Osteocyte (in vitro differentiated cells): ENCODE measurements around the gene SHC2. TPM values are rescaled to one million over a fixed set of nuclear protein-coding genes. Genes with fewer than 3 reads are reported as not detected.

Source experiments
- DNase-seq: peaks from one replicate; pipeline ENCODE4 v3.0.0; 2021; ENCODE audit warnings: mixed read lengths; ENCODE audit not compliant: unreplicated experiment; ENCODE audit errors: extremely low spot score
- H3K27ac Mint-ChIP-seq: one replicate; pipeline ENCODE4 v1.8.0; 2021; ENCODE audit warnings: mild to moderate bottlenecking, mixed read lengths; ENCODE audit not compliant: unreplicated experiment
- H3K27me3 Mint-ChIP-seq: one replicate; pipeline ENCODE4 v1.8.0; 2021; ENCODE audit warnings: mixed read lengths; ENCODE audit not compliant: unreplicated experiment
- H3K36me3 Mint-ChIP-seq: one replicate; pipeline ENCODE4 v1.8.0; 2021; ENCODE audit warnings: mixed read lengths; ENCODE audit not compliant: unreplicated experiment
- H3K4me1 Mint-ChIP-seq: one replicate; pipeline ENCODE4 v1.8.0; 2021; ENCODE audit warnings: mixed read lengths; ENCODE audit not compliant: unreplicated experiment
- H3K4me3 Mint-ChIP-seq: one replicate; pipeline ENCODE4 v1.8.0; 2021; ENCODE audit warnings: mild to moderate bottlenecking, moderate library complexity, mixed read lengths; ENCODE audit not compliant: unreplicated experiment
- H3K9me3 Mint-ChIP-seq: one replicate; pipeline ENCODE4 v1.8.0; 2021; ENCODE audit warnings: mixed read lengths; ENCODE audit not compliant: unreplicated experiment
- CTCF ChIP-seq: fragments of 200-600 bp; sonication (generic); IDR thresholded peaks from 2 replicates; pipeline ENCODE4 v1.5.0; 2021; ENCODE audit warnings: antibody characterized with exemption, mild to moderate bottlenecking, moderate library complexity
- total RNA-seq: library from RNA; stranded (reverse); gene quantifications from 2 replicates; pipeline ENCODE4 v1.2.1, GENCODE V29; 2021

The SHC2 gene
- total RNA-seq, 1 donor from 2014 or later: 61.7 TPM

GRCh38 chr19:489418-490196 lies 28.8 kb upstream of the SHC2 start:
- Mint-ChIP-seq H3K9me3 (no peaks in the 10 kb centered on the region), H3K27me3 (peaks cover 9% of the 10 kb centered on the region), H3K36me3 (no peaks in the 10 kb centered on the region), H3K4me1 (peaks cover 26% of the 10 kb centered on the region), H3K27ac (peak overlapping the region; percentile 69), H3K4me3 (peak overlapping the region; percentile 80)
- no peak for TF ChIP-seq CTCF
- no peak for DNase-seq

- TF ChIP-seq CTCF: no peak
- H3K27ac Mint-ChIP-seq: peak overlapping the region; percentile 74
- no peaks in the 10 kb centered on the region for H3K36me3 Mint-ChIP-seq
- peak overlapping the region; percentile 80 for H3K4me3 Mint-ChIP-seq
- peaks cover 12% of the 10 kb centered on the region for H3K27me3 Mint-ChIP-seq
- no peaks in the 10 kb centered on the region for H3K9me3 Mint-ChIP-seq
- DNase-seq: peak; percentile 98
- H3K4me1 Mint-ChIP-seq: peaks cover 26% of the 10 kb centered on the region
These were observed 27.9 kb upstream of the SHC2 start for GRCh38 chr19:488505-489417.

- H3K36me3 Mint-ChIP-seq: no peaks in the 10 kb centered on the region
- no peaks in the 10 kb centered on the region for H3K9me3 Mint-ChIP-seq
- peak overlapping the region; percentile 67 for H3K27ac Mint-ChIP-seq
- H3K27me3 Mint-ChIP-seq: peaks cover 12% of the 10 kb centered on the region
- H3K4me1 Mint-ChIP-seq: peaks cover 26% of the 10 kb centered on the region
- no peak for DNase-seq
- no peak for TF ChIP-seq CTCF
- peak overlapping the region; percentile 39 for H3K4me3 Mint-ChIP-seq
These were observed 24.9 kb upstream of the SHC2 start for GRCh38 chr19:485583-486236.

- H3K27me3 Mint-ChIP-seq: peaks cover 12% of the 10 kb centered on the region
- DNase-seq: no peak
- no peak overlapping the region for H3K27ac Mint-ChIP-seq
- TF ChIP-seq CTCF: no peak
- H3K4me1 Mint-ChIP-seq: peaks cover 24% of the 10 kb centered on the region
- H3K9me3 Mint-ChIP-seq: peaks cover 3% of the 10 kb centered on the region
- no peaks in the 10 kb centered on the region for H3K36me3 Mint-ChIP-seq
- H3K4me3 Mint-ChIP-seq: no peak overlapping the region
These were observed 24.2 kb upstream of the SHC2 start for GRCh38 chr19:485077-485476.
